Endothelial cell of umbilical vein (primary cell): ENCODE results near the gene LRFN2.

Source experiments
- CTCF ChIP-seq, 2 donors: IDR thresholded peaks; 1 replicate in 1 of 2; 2 replicates in 1 of 2; pipeline ENCODE4 v1.5.1; 2011; ENCODE audit warnings: low read length in 2 of 2, mild to moderate bottlenecking in 2 of 2, moderate library complexity in 2 of 2, control low read depth in 1 of 2, inconsistent platforms in 1 of 2, low read depth in 1 of 2; ENCODE audit not compliant: insufficient read depth in 1 of 2; ENCODE audit errors: extremely low read depth in 1 of 2
- EZH2 ChIP-seq: IDR thresholded peaks from 2 replicates; pipeline ENCODE4 v1.6.1; 2012; ENCODE audit warnings: borderline replicate concordance, low read depth, mild to moderate bottlenecking, moderate library complexity, low read length, inconsistent platforms; ENCODE audit not compliant: severe bottlenecking
- GATA2 ChIP-seq: IDR thresholded peaks from 2 replicates; pipeline ENCODE4 v1.7.0; 2011; ENCODE audit warnings: low read depth, mild to moderate bottlenecking, moderate library complexity, mixed read lengths, low read length; ENCODE audit not compliant: insufficient read length, insufficient read depth
- JUN ChIP-seq: IDR thresholded peaks from 2 replicates; pipeline ENCODE4 v1.6.1; 2011; ENCODE audit warnings: borderline replicate concordance, low read depth; ENCODE audit not compliant: insufficient read length, insufficient read depth
- POLR2A ChIP-seq: IDR thresholded peaks from 2 replicates; pipeline ENCODE4 v1.6.1; 2012; ENCODE audit warnings: low read depth, mild to moderate bottlenecking, control low read depth, low read length

DNA sequence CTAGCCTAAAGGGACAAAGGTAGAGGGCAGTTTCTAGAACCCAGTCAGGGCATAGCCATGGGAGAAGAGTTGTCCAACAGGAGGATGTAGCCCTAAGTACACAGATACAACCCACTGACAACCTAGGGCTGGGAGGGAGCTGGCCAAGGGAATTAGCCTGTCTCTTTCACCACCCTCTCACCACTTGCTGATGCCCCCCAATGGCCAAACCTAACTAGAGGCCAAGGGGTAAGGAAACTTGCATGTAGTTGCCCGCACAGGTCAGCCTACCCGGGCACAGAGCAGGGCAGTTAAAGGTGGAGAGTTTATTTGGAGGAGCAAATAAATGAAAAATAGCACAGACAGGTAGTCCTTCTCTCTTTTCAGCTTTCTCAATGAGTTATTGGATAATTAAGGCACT lies 143.3 kb downstream of the LRFN2 start:
- TF ChIP-seq GATA2 (no peak), POLR2A (no peak), EZH2 (no peak), CTCF (IDR thresholded peaks at IDR 0.05; ENCODE audit: extremely low read depth in 1 of 2, insufficient read depth in 1 of 2, low read depth in 1 of 2, low read length in 2 of 2) (no peak), JUN (no peak)
